ENCODE measurements around the gene TMEM132A. TPM values are rescaled to one million over a fixed set of nuclear protein-coding genes. Genes with fewer than 3 reads are reported as not detected.

Gene TMEM132A
- total RNA-seq, 4 donors from 2014 or later: 1.8 to 7.0 (median 3.5) TPM

DNA sequence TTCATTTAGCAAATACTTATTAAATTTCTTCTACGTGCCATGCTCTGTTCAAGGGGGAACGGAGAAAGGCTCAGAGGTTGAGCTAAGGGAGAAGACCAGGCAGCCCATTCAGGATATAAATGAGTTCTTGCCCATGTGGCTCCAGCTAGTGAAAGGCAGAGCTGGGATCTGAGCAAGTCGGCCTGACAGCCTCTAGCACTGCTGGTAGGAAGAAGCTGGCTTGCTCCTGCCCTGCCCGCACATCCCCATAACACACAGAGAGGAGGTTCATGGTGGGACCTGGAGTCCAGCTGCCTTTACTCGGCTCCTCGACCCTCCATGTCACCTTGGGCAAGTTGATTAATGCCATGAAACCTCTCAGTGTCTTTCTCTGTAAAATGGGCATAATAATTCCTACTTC is 25.8 kb downstream of the TMEM132A start:
- in situ Hi-C loops (cut with MboI; ENCODE audit: low pct_ligation_motif_present in 1 of 4, low pct_unique_long_range_greater_than_20kb in 1 of 4, low sequenced_read_pairs in 3 of 4): no loop called here
- no peaks in the 10 kb centered on the region for H3K36me3 ChIP-seq
- no peak for DNase-seq
- TF ChIP-seq POLR2A (IDR thresholded peaks at IDR 0.05) (no peak), EP300 (IDR thresholded peaks at IDR 0.05; ENCODE audit: low read depth) (no peak), POLR2AphosphoS5 (IDR thresholded peaks at IDR 0.05) (no peak)
- TF ChIP-seq, protein P1, sequence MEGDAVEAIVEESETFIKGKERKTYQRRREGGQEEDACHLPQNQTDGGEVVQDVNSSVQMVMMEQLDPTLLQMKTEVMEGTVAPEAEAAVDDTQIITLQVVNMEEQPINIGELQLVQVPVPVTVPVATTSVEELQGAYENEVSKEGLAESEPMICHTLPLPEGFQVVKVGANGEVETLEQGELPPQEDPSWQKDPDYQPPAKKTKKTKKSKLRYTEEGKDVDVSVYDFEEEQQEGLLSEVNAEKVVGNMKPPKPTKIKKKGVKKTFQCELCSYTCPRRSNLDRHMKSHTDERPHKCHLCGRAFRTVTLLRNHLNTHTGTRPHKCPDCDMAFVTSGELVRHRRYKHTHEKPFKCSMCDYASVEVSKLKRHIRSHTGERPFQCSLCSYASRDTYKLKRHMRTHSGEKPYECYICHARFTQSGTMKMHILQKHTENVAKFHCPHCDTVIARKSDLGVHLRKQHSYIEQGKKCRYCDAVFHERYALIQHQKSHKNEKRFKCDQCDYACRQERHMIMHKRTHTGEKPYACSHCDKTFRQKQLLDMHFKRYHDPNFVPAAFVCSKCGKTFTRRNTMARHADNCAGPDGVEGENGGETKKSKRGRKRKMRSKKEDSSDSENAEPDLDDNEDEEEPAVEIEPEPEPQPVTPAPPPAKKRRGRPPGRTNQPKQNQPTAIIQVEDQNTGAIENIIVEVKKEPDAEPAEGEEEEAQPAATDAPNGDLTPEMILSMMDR (IDR thresholded peaks at IDR 0.05): no peak
- 72 to 80% methylated on average over 5 to 6 of the region's 6 CpGs for WGBS, 2 donors (ENCODE audit: low coverage in 1 of 2)
- intact Hi-C loops (cut with DNase I; ENCODE audit: low total_unique reads): no loop called here
- H3K9me3 ChIP-seq: no peaks in the 10 kb centered on the region
- peaks cover 0 to 35% (median 9%) of the 10 kb centered on the region in 4 donors for H3K4me1 ChIP-seq
- H3K27me3 ChIP-seq: no peaks in the 10 kb centered on the region
- H3K4me3 ChIP-seq: peak overlapping the region in 3 of 4 donors; percentile 35 to 56 (median 44)
- peak overlapping the region; percentile 4 to 85 (median 82) for H3K27ac ChIP-seq

DNA sequence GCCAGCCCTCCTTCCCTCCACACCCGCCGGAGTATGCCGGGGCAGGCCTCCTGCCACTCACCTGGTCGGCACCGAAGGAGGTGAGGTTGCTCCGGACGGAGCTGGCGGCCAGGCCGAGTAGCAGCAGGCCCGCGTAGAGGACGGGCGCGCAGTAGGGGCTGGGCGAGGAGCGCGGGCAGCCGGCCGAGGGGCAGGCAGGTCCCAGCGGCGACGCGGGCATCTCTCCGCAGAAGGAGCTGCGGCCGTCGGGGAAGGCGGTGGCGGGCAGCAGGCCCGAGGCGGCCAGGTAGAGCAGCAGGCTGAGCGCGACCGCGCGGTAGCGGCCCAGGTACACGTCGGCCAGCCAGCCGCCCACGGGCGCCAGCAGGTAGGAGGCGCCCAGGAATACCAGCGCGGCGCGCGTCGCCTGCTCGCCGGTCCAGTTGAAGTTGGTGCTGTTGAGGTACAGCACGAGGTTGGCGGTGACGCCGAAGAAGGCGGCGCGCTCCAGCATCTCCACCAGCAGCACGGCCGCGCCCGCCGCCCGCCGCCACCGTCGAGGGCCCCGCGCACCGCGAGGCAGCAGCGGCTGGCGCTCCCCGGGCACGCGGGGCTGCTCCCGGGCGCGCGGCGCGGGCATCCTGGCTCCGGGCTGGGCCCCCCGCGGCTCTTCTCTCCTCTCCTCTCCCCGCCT is 26.8 kb downstream of the TMEM132A start:
- peak overlapping the region; percentile 80 to 87 (median 85) for H3K27ac ChIP-seq
- no peak for DNase-seq
- intact Hi-C loops (cut with DNase I; ENCODE audit: low total_unique reads) (no loop called here), in situ Hi-C loops (cut with MboI; ENCODE audit: low pct_ligation_motif_present in 1 of 4, low pct_unique_long_range_greater_than_20kb in 1 of 4, low sequenced_read_pairs in 3 of 4) (no loop called here)
- H3K4me1 ChIP-seq: peaks cover 0 to 35% (median 9%) of the 10 kb centered on the region in 4 donors
- H3K9me3 ChIP-seq: no peaks in the 10 kb centered on the region
- H3K36me3 ChIP-seq: no peaks in the 10 kb centered on the region
- no peaks in the 10 kb centered on the region for H3K27me3 ChIP-seq
- 0 to 51% methylated on average over 1 to 62 of the region's 86 CpGs for WGBS, 2 donors (ENCODE audit: low coverage in 1 of 2)
- TF ChIP-seq, protein P1 (IDR thresholded peaks at IDR 0.05): no peak
- no peak for TF ChIP-seq EP300 (IDR thresholded peaks at IDR 0.05; ENCODE audit: low read depth)
- peak overlapping the region; percentile 35 to 56 (median 44) for H3K4me3 ChIP-seq

DNA sequence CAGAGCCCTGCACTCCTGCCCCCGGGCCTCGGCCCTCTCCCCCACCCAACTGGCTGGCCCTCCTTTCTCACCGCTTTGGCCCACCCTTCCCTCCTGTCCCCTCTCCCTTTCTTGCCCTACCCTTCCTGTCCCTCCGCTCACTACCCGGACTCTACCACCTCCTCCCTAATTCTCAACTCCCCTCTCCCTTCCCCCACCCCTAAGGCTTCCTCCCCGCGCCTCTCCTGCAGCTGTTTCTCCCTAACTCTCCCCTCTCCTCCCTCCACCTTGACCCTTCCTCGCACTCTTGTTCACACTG is 27.3 kb downstream of the TMEM132A start:
- TF ChIP-seq, protein P1 (IDR thresholded peaks at IDR 0.05): no peak
- TF ChIP-seq POLR2A (IDR thresholded peaks at IDR 0.05): no peak
- TF ChIP-seq POLR2AphosphoS5 (IDR thresholded peaks at IDR 0.05): no peak
- no peak for TF ChIP-seq EP300 (IDR thresholded peaks at IDR 0.05; ENCODE audit: low read depth)
- Histone ChIP-seq H3K27ac (peak overlapping the region; percentile 80 to 87 (median 85)), H3K36me3 (no peaks in the 10 kb centered on the region), H3K4me3 (peak overlapping the region; percentile 35 to 56 (median 44)), H3K4me1 (peaks cover 0 to 35% (median 9%) of the 10 kb centered on the region in 4 donors), H3K27me3 (no peaks in the 10 kb centered on the region), H3K9me3 (no peaks in the 10 kb centered on the region)
- no peak for DNase-seq
- 23 to 38% methylated on average over 6 to 8 of the region's 8 CpGs for WGBS, 2 donors (ENCODE audit: low coverage in 1 of 2)
- intact Hi-C loops (cut with DNase I; ENCODE audit: low total_unique reads) (no loop called here), in situ Hi-C loops (cut with MboI; ENCODE audit: low pct_ligation_motif_present in 1 of 4, low pct_unique_long_range_greater_than_20kb in 1 of 4, low sequenced_read_pairs in 3 of 4) (no loop called here)

DNA sequence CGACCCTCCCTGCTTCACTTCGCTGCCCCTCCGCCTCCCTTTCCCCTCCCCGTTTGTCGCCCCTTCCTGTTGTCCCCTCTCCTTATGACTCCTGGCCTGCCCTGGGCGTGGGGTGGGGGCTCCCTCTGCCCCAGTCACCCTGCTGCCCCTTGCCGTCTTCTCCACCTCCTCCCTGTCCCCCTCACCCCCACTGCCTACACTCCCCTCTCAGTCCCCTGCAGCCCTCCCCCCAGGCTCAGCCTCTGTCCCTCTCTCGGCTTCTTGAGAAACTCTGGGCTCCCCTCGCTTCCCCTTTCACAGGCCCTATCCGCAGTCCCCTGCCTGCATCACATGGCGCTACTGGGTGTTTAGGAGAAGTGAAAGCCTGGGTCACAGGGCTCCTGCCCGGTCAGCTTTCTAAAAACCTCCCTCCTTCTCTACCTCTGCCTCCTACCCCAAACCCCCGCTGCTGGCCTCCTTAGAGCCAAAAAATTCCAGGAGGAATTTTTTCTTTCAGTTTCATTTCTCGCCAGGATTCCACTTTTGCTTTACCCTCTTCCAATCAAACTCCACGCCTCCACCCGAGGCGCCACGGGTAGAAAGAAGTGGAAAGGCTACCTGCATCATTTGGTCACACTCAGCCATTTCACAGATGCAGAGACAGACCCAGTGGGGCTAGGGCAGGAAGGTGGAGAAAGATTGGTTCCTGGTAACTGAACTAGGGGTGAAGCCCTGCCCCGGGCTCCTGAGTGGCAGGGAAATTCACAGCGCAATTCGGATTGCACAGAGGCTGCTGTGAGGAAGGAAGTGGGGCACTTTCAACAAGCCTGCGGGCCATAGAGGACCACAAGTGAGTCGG is 27.9 kb downstream of the TMEM132A start, which contains the start of gene SLC15A3:
Gene SLC15A3 (minus strand): TSS at position 273 of the 838 bp plus-strand sequence. CDS start 625 bp downstream, outside the sequence.
- Histone ChIP-seq H3K9me3 (no peaks in the 10 kb centered on the region), H3K27me3 (no peaks in the 10 kb centered on the region), H3K27ac (peak within 1 kb of the TSS; percentile 80 to 87 (median 85)), H3K4me3 (peak within 1 kb of the TSS; percentile 35 to 56 (median 44)), H3K36me3 (no peaks in the 10 kb centered on the region), H3K4me1 (peaks cover 0 to 35% (median 9%) of the 10 kb centered on the region in 4 donors)
- peak; percentile 72 for DNase-seq
- in situ Hi-C loops (cut with MboI; ENCODE audit: low pct_ligation_motif_present in 1 of 4, low pct_unique_long_range_greater_than_20kb in 1 of 4, low sequenced_read_pairs in 3 of 4) (no loop called here), intact Hi-C loops (cut with DNase I; ENCODE audit: low total_unique reads) (no loop called here)
- TF ChIP-seq, protein P1 (IDR thresholded peaks at IDR 0.05): no peak
- TF ChIP-seq EP300 (IDR thresholded peaks at IDR 0.05; ENCODE audit: low read depth): no peak
- TF ChIP-seq POLR2A (IDR thresholded peaks at IDR 0.05): peak; percentile 45
- TF ChIP-seq POLR2AphosphoS5 (IDR thresholded peaks at IDR 0.05): peak in 1 of 3 donors; percentile 14
- 21 to 40% methylated on average over 10 to 23 of the region's 23 CpGs for WGBS, 2 donors (ENCODE audit: low coverage in 1 of 2)

All from transverse colon (tissue), 4 donors.